GM12878 (cell line): ENCODE results near the gene ZNF775. TPM values are rescaled to one million over a fixed set of nuclear protein-coding genes. Genes with fewer than 3 reads are reported as not detected.

ENCODE experiments used
- ATAC-seq: fragments of 200-7000 bp; cut with Tn5 transposase; 3 replicates; pipeline ENCODE4 v1.9.1; 2020; ENCODE audit warnings: mild to moderate bottlenecking, moderate library complexity
- BruUV-seq: library from RNA; stranded (reverse); fragments of 400-500 nt; replicated peaks from 2 replicates; lab custom pipeline; 2021; lab: Mats Ljungman, UMichigan
- CTCF ChIA-PET: fragments of 300-600 bp; sonication (Branson Sonifier 250); formaldehyde crosslinking; extraction: SDS; loops from one replicate; lab custom pipeline; 2021; ENCODE audit warnings: inconsistent platforms; lab: Yijun Ruan, JAX
- POLR2A ChIA-PET: fragments of 350-600 bp; formaldehyde crosslinking; extraction: SDS; loops from one replicate; lab custom pipeline; 2021; ENCODE audit warnings: inconsistent platforms; lab: Charles Lee
- RAD21 ChIA-PET: fragments of 300-600 bp; sonication (Branson Sonifier 250); formaldehyde crosslinking; loops from one replicate; lab custom pipeline; 2023; ENCODE audit warnings: antibody characterized with exemption; ENCODE audit not compliant: unreplicated experiment; lab: Charles Lee
- SMC1A ChIA-PET: fragments of 300-600 bp; sonication (Branson Sonifier 250); formaldehyde crosslinking; loops from one replicate; lab custom pipeline; 2023; ENCODE audit not compliant: unreplicated experiment, uncharacterized antibody; lab: Charles Lee
- DNase-seq: peaks from one replicate; pipeline ENCODE4 v3.0.0-alpha.2; 2011; ENCODE audit warnings: low read depth, low spot score
- FAIRE-seq: peaks from 3 replicates; lab custom pipeline; 2011; peaks lifted over from hg19 to GRCh38; lab: Jason Lieb, UNC
- H2AFZ ChIP-seq: 2 replicates; pipeline ENCODE4 v1.6.0; 2011; ENCODE audit warnings: low read depth, low read length, control low read depth; ENCODE audit not compliant: control insufficient read depth
- H3K27ac ChIP-seq: 2 replicates; pipeline ENCODE4 v1.5.1; 2011; ENCODE audit warnings: control low read depth; ENCODE audit not compliant: control insufficient read depth, insufficient read depth
- H3K27me3 ChIP-seq, 2 experiments: replicated peaks in 1 of 2; 2 replicates each; pipeline versions ENCODE4 v1.6.0 to v1.6.1; 2011; ENCODE audit warnings: low read length in 1 of 2; ENCODE audit not compliant: control insufficient read depth in 2 of 2, insufficient read depth in 2 of 2
- H3K36me3 ChIP-seq, 2 experiments: 2 replicates each; pipeline ENCODE4 v1.5.1; 2011; ENCODE audit warnings: low read length in 1 of 2; ENCODE audit not compliant: control insufficient read depth in 2 of 2, insufficient read depth in 2 of 2
- H3K4me1 ChIP-seq: 2 replicates; pipeline ENCODE4 v1.6.1; 2011; ENCODE audit warnings: mild to moderate bottlenecking, low read length, moderate library complexity, mixed read lengths; ENCODE audit not compliant: control insufficient read depth, insufficient read depth
- H3K4me2 ChIP-seq: 2 replicates; pipeline ENCODE4 v1.6.0; 2011; ENCODE audit warnings: control low read depth; ENCODE audit not compliant: control insufficient read depth, insufficient read depth
- H3K4me3 ChIP-seq: fragments of 200-600 bp; sonication (generic); 2 replicates; pipeline ENCODE4 v1.5.1; 2016
- H3K79me2 ChIP-seq: 2 replicates; pipeline ENCODE4 v1.6.0; 2011; ENCODE audit warnings: low read length; ENCODE audit not compliant: control insufficient read depth, insufficient read depth
- H3K9ac ChIP-seq: 2 replicates; pipeline ENCODE4 v1.8.0; 2011; ENCODE audit warnings: low read length, control low read depth, mixed read lengths; ENCODE audit not compliant: control insufficient read depth, insufficient read depth
- H3K9me3 ChIP-seq: replicated peaks from 3 replicates; pipeline ENCODE4 v1.5.1; 2011; ENCODE audit warnings: mild to moderate bottlenecking, low read length; ENCODE audit not compliant: control insufficient read depth, insufficient read depth
- H4K20me1 ChIP-seq: 2 replicates; pipeline ENCODE4 v1.6.0; 2011; ENCODE audit not compliant: control insufficient read depth, insufficient read depth
- ATF2 ChIP-seq: IDR thresholded peaks from 2 replicates; pipeline ENCODE4 v1.6.1; 2012; ENCODE audit warnings: low read length, inconsistent platforms
- EZH2 ChIP-seq: IDR thresholded peaks from 2 replicates; pipeline ENCODE4 v1.6.1; 2012; ENCODE audit warnings: low read depth, mild to moderate bottlenecking, control low read depth, inconsistent platforms, low read length, borderline replicate concordance; ENCODE audit not compliant: control insufficient read depth
- HDGF ChIP-seq: fragments of 450-650 bp; IDR thresholded peaks from 2 replicates; pipeline ENCODE4 v1.6.1; 2016; ENCODE audit warnings: antibody characterized with exemption
- JUNB ChIP-seq: IDR thresholded peaks from 2 replicates; pipeline ENCODE4 v1.6.1; 2016; ENCODE audit warnings: antibody characterized with exemption, mild to moderate bottlenecking
- MLLT1 ChIP-seq: fragments of 450-650 bp; IDR thresholded peaks from 2 replicates; pipeline ENCODE4 v1.6.1; 2016; ENCODE audit warnings: mild to moderate bottlenecking
- NBN ChIP-seq: fragments of 450-650 bp; IDR thresholded peaks from 2 replicates; pipeline ENCODE4 v1.6.1; 2016
- POU2F2 ChIP-seq: IDR thresholded peaks from 3 replicates; pipeline ENCODE4 v1.6.1; 2011; ENCODE audit warnings: low read depth, mild to moderate bottlenecking, low read length, borderline replicate concordance
- RUNX3 ChIP-seq: IDR thresholded peaks from 2 replicates; pipeline ENCODE4 v1.6.1; 2012; ENCODE audit warnings: low read length, inconsistent platforms
- WRNIP1 ChIP-seq: IDR thresholded peaks from 2 replicates; pipeline ENCODE4 v1.6.1; 2011; ENCODE audit warnings: low read depth, low read length, improper control_type of control experiment, borderline replicate concordance
- WGBS: methylation state at CpG from one replicate; pipeline ENCODE4 v1.1.6; 2016; ENCODE audit warnings: low lambda C conversion rate; ENCODE audit not compliant: insufficient replicate concordance, insufficient coverage; ENCODE audit errors: missing lambda C conversion rate; 5-methylcytosine and 5-hydroxymethylcytosine counted together
- in situ Hi-C: fragments of 300-500 bp; cut with MboI; formaldehyde crosslinking; loops from 9 replicates; pipeline ENCODE4 v1.14.3; 2018; ENCODE audit warnings: mixed read lengths
- intact Hi-C: fragments of 100-400 bp; cut with micrococcal nuclease; formaldehyde crosslinking; loops from one replicate; pipeline ENCODE4 v1.14.2; 2022; ENCODE audit not compliant: unreplicated experiment
- polyA plus RNA-seq, 11 experiments: library from polyadenylated mRNA; depleted of rRNA in 4 of 11; unstranded in 6 of 11; stranded (reverse) in 5 of 11; fragments of >200 nt; fragmentation: Nextera tagmentation in 4 of 11; fragmentation: Illumina TruSeq in 1 of 11; extraction: Ambion mirVana in 4 of 11; extraction: Trizol in 1 of 11; gene quantifications; 1 replicate in 1 of 11; 2 replicates in 10 of 11; pipeline versions ENCODE4 v1.2.1 to v1.2.3, GENCODE V29; 2011 to 2016; ENCODE audit warnings: inconsistent platforms in 2 of 11, missing spikeins in 2 of 11, low read depth in 1 of 11
- total RNA-seq, 4 experiments: library from RNA; depleted of rRNA in 3 of 4; stranded (reverse); fragments of >200 nt in 3 of 4; fragmentation: Illumina TruSeq in 1 of 4; extraction: Trizol in 1 of 4; gene quantifications; 2 replicates each; pipeline versions ENCODE4 v1.2.1 to v1.2.3, GENCODE V29; 2013 to 2021

ZNF775 gene
- total and polyA plus RNA-seq, 10 of the 15 experiments (the other 5 are each of a cell fraction or from before 2014, with no cell fraction given), result 0.05 to 14.3 (median 2.1) TPM

GRCh38 chr7:150358988-150359621 lies 20.0 kb upstream of the ZNF775 start:
- no peaks in the 10 kb centered on the region for H3K27me3 ChIP-seq
- H3K79me2 ChIP-seq, result no peaks in the 10 kb centered on the region
- SMC1A ChIA-PET, result interaction anchor here (0.7 to 6.5 kb wide), 5 partner anchors 11 to 397 kb away, joined by 4 to 48 read pairs (median 12); a partner anchor contains a TSS
- POLR2A ChIA-PET, result interaction anchor here (1.4 kb wide), 1 partner anchor 10 kb away, joined by 6 read pairs; no protein-coding TSS in a partner anchor
- H3K4me2 ChIP-seq, result no peak overlapping the region
- in situ Hi-C loops, result no loop called here
- ATAC-seq, result no peak
- CTCF ChIA-PET, result interaction anchor here (0.6 to 4.9 kb wide), 6 partner anchors 9 to 62 kb away, joined by 3 to 72 read pairs (median 6); partner anchors contain the start of genes ACTR3C and LRRC61
- no TSS peak for BruUV-seq
- no peak overlapping the region for H2AFZ ChIP-seq
- FAIRE-seq, result peak; percentile 57
- H3K4me3 ChIP-seq, result no peak overlapping the region
- TF ChIP-seq HDGF (0 out of 2 replicates have a peak, but pooled peaks have one; percentile 37), NBN (0 out of 2 replicates have a peak, but pooled peaks have one; percentile 11), POU2F2 (no peak), ATF2 (no peak), EZH2 (no peak), WRNIP1 (no peak), MLLT1 (no peak), RUNX3 (peak; percentile 8; the same call in 1 of the 2 replicates), JUNB (no peak)
- WGBS, result 74% methylated on average over 3 of the region's 4 CpGs
- intact Hi-C loops, result loop anchor here (5.0 kb wide), 1 partner anchor 37 kb away; the partner anchor contains the start of genes ACTR3C and LRRC61
- H3K36me3 ChIP-seq, result no peaks in the 10 kb centered on the region
- RAD21 ChIA-PET, result interaction anchor here (1.0 to 4.7 kb wide), 3 partner anchors 11 to 60 kb away, joined by 6 to 26 read pairs (median 16); a partner anchor contains a TSS
- H3K4me1 ChIP-seq, result peaks cover 27% of the 10 kb centered on the region
- no peak overlapping the region for H3K27ac ChIP-seq
- no peak overlapping the region for H3K9ac ChIP-seq
- H4K20me1 ChIP-seq, result no peaks in the 10 kb centered on the region
- DNase-seq, result no peak
- H3K9me3 ChIP-seq, result no peaks in the 10 kb centered on the region
